GM12891 (cell line): ENCODE data around the gene RAD50.

Experiments used
- PAX5 ChIP-seq: IDR thresholded peaks from 2 replicates; pipeline ENCODE4 v1.6.1; 2011; ENCODE audit warnings: low read length, moderate library complexity, mild to moderate bottlenecking; ENCODE audit not compliant: insufficient read depth, severe bottlenecking
- POLR2A ChIP-seq: IDR thresholded peaks from 2 replicates; pipeline ENCODE4 v1.6.1; 2011; ENCODE audit warnings: low read depth, low read length, control low read depth
- TAF1 ChIP-seq: IDR thresholded peaks from 2 replicates; pipeline ENCODE4 v1.6.1; 2011; ENCODE audit warnings: low read depth, low read length, control low read depth

GRCh38 chr5:132528866-132529634 is 27.7 kb upstream of the RAD50 start:
- TF ChIP-seq TAF1 = no peak
- TF ChIP-seq POLR2A = no peak
- TF ChIP-seq PAX5 = no peak
